ENCODE measurements around the gene DOCK1.
"Not testable (repeated sequence)": the region's sequence is repeated elsewhere in the genome, so short reads cannot be mapped to it uniquely, and the experiment has no call there.

The DOCK1 gene

DNA sequence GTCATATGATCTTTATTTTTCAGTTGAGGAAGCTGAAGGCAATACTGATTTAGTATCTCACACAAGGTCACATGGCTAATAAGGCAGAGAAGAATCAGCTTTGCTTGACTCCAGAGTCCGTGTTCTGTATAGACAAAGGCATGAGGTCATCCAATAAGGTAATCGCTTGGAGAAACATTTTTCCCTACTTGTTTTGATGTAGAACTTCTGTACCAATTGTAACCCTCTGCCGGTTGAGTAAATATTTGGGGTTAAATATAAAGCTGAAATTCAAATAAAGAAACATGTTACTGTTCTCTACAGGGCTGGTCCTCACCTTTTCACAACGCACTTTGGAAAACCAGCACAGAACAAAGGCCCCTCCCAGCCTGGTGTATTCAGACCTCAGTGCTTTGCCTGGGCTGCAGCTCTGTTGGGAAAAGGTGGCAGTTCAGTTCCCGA, 374.1 kb downstream of the DOCK1 start:
- no peak for DNase-seq (ENCODE audit: low spot score)

DNA sequence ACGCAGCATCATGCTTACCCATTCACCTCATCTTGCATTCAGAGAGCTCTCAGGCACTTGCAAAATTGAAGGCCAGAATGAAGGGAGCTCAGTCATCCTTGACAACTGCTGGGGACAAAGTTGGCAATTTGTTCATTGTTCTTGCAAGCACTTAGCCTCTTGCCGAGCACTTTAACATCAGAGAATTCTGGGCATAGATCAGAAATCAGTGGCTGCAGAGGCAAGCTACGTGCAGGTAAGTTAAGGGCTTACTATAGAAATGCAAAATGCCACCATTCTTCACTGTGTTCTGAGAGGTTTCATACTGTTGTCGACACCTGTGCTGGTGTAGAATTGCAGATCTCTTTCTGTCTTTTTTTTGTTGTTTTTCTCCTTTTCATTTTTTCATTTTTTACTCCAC, 375.2 kb downstream of the DOCK1 start:
- no peak for DNase-seq (ENCODE audit: low spot score)

DNA sequence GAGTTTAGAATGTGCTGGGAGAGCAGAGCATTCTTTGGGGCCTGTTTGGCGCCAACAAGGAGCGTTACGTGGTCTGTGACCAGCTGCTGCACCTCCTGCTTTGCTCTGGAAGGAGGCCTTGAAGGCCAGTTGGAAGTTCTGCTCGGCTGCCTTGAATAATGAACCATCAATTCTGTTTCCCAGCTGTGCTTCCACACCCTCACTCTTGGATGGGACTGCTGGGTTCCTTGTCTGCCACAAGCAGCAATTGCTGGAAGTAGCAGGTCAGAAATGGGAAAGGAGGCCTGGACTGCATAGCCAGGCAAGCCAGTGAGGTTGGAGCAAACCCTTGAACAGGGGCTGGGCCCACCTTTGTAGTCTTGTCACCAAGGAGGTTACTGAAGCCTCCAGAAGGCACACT, 377.8 kb downstream of the DOCK1 start:
- DNase-seq (ENCODE audit: low spot score): no peak

DNA sequence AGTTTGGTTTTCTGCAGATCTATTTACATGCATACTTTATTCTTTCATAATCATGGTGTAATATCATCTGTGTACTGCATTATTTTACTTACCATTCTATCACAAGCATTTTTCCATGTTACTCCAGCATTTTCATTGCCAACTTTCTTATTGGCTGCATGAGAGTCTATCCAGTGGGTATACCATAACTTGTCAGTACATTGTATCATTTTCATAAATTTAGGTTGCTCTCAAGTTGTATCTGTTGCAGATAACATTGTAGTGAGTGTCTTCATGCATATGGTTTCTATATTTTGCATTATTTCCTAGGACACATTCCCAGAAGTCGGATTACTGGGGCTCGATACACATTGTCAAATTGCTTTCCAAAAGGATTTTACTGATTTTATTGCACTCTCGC, 378.3 kb downstream of the DOCK1 start:
- DNase-seq (ENCODE audit: low spot score): no peak

DNA sequence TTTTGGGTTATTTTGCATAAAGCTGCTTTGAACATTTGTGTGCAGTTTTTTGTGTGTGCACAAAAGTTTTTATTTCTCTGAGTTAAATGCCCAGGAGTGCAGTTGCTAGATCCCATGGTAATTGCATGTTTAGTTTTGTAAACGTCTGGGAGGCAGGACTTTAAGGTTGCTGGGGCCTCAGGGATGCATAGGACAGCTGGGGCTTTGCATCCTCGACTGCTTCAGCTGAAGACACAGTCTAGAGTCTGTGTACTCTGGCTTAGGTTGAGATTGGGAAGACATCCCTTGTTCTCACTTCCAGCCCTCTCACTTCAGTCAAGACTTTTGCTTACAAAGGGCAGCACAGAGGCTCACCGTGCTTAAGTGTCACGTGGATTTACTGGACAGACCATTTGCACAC, 385.6 kb downstream of the DOCK1 start:
- no peak for DNase-seq (ENCODE audit: low spot score)

DNA sequence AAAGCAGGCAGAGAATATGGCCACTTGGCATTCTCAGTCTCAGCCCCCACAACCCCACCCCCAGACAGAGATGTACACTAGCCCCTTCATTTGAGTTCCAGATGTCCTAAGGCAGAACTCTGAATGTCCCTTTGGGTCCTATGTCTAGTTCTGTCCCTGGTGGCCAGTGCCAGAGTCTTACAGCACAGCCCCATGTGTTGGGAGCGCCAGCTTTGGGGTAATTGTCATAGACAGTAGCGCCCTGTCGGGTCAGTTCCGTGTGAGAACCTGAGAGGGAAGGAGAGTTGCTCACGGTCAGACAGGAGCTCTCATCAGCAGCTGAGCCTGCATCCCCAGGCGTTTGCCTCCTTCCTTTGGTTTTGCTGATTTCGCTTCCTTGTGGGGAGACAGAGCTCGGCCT, 386.1 kb downstream of the DOCK1 start:
- no peak for DNase-seq (ENCODE audit: low spot score)

DNA sequence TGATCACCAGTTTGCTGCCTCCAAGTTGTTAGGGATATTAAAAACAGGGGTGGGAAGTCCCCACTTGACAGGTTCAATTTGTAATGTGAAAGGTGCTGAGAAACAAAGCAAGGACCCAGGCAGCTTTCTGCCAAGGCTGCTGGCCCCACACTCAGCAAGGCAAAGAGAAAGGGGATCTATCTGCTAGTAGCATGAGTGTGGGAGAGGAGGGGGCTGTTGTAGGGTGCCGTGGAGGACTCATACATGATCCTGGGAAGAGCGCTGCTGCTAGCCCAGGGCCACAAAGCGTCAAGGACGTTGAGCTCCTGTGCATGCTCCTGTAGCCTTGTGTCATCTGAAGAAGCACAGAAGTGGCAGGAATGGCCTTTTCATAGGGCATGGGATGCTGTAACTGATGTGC, 387.7 kb downstream of the DOCK1 start:
- no peak for DNase-seq (ENCODE audit: low spot score)

DNA sequence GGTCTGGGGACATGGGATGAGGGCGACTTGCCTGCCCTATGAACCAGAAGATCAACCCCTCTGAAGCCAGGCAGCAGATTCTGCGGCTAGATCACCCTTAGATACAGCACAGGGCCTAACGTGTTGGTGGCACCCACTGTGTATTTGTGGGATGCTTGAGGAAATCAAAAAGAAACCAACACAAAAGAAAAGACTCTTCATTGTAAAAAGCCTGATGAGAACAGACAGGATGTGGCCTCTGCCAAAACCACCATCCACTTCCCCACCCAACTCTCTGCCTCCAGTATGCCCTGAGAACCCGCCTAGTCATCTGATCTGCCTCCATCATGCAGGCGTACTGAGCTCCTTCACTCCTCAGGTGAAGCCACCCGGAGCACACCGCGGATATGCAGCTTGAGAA, 388.4 kb downstream of the DOCK1 start:
- DNase-seq (ENCODE audit: low spot score): no peak

DNA sequence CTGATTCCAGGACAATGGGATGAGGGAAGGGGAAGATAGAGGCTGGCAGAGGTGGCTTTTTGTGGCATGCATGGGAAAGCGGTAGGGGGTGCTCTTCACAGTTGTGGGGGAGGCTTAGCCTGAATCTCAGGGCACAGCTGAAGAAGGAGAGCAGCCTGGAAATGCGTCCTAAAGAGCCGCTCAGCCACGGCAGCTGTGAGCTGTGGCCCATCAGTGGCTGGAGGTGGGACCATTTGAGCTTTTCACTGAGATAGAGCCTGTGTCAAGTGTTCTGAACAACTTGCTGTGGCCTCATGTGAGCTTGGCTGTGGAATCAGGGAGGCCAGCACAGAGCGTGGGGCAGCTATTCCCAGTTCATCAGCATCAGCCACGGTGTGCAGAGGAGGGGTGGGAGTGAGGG, 391.5 kb downstream of the DOCK1 start:
- DNase-seq (ENCODE audit: low spot score): no peak

DNA sequence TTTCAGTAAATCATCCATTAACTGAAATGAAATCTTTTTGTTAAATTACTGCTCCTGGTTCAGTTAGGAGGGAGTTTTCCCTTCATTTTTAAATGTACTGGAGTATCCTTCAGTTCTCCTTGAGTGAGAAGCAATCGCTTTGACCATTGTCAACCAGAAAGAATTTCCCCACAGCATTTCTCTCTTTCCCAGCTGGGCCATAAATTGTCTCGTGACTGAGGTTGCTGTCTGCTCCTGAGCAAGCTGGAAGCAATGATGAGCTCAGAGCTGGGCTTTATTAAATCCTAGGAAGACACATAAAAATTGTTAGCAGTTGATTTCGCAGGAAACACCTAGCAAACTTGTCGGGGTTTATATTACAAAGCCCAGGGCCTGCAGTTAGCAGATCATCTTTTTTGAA, 393.2 kb downstream of the DOCK1 start:
- no peak for DNase-seq (ENCODE audit: low spot score)

DNA sequence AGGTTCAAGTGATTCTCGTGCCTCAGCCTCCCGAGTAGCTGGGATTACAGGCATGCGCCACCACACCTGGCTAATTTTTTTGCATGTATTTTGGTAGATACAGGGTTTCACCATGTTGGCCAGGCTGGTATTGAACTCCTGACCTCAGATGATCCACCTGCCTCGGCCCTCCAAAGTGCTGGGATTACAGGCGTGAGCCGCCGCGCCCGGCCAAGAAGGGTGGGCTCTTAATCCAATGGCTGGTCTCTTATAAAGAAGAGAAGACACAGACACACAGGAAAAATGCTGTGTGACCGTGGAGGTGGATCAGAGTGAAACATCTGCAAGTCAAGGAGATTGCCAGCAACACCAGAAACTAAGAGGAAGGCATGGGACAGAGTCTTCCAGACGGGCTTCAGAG, 394.0 kb downstream of the DOCK1 start:
- DNase-seq (ENCODE audit: low spot score): not testable (repeated sequence)

DNA sequence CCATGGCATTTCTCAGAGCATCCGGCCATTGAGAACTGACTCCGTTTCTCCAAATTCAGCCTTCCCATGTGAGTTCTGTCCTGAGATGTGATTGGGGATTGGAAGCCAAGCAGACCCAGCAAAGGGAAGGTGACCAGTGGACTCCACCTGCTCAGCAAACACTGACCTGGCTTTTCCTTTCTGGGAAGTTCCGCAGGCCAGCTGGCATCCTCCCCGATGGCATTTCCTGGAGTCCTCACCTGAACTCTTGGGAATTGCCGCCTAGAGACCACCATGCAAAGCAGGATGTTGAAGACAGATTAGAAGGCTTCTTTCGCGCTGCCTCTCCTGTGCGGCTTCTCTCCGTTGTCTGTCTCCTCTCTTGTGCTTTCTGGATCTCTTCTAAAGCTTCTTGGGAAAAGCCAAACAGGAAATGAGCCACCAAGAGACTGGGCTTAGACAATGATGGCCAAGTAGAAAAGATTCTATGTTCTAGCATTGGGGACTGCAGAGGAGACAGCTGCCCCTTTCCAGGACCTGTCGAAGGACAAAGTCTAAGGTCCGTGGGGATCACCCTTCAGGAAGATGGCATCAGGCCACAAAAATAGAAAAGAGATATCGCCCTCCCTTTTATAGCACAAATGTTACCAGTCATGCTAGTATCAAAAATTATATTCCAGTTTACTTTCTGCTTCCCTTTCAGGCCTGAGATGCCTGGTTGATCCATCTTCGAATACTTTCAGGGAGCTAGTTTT, 394.9 kb downstream of the DOCK1 start:
- DNase-seq (ENCODE audit: low spot score): peak; percentile 8

DNA sequence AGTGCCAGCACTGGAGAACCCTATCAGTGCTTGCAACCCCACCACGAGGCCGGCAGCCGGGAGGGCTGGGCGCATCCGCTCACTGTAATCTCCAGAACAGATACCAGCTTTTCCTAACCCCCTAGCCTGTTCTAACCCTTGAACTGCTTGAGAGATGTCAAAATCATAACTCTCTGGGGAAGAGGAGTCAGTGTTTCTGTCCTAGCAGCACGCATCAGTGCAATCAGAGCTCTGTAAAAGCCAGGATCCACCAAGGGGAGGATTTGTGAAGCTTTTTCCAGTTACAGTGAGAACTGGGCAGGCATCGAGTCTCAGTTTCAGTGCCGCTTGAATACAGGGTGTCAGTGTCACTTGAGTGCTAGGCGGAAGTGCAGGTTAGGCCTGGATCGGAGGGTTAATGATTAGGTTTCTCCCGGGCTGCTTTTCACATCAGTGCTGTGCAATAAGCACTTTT, 395.7 kb downstream of the DOCK1 start:
- no peak for DNase-seq (ENCODE audit: low spot score)

DNA sequence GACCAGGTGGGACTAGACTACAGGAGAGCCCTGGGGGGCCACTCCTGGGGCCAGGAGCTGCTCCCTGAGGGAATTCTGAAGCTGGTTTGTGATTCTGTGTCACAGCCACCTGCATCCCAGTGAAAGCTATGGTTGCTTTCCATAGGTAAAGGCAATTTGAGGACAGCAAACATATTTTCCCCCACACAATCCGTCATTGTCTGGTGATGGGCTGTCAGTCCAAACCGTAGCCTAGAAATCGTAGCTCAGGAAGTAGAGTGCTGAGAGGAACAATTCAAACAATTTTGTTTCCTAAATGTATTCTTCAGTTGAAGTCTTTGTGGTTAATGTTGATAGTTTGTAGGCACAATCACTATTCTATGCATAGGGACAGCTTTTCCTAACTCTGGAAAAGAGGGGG, 397.1 kb downstream of the DOCK1 start:
- DNase-seq (ENCODE audit: low spot score): no peak

DNA sequence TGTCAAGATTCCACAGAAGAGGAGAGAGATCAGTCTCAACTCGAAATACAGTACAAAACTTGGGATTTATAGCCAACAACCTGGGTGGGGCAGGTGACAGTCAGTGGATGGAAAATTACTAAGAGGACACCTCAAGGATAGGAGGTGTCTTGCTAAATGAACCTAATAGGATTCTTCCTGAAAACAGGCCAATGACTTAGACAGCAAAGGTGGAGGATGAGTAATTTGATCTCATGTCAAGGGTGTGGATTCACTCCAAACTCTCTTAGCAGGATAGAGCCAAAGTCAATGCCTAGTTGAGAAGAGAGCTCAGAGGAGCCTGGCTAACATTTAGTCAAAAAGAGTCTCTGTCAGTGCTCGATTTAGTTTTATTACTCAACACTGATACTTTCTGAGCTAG, 397.9 kb downstream of the DOCK1 start:
- no peak for DNase-seq (ENCODE audit: low spot score)

DNA sequence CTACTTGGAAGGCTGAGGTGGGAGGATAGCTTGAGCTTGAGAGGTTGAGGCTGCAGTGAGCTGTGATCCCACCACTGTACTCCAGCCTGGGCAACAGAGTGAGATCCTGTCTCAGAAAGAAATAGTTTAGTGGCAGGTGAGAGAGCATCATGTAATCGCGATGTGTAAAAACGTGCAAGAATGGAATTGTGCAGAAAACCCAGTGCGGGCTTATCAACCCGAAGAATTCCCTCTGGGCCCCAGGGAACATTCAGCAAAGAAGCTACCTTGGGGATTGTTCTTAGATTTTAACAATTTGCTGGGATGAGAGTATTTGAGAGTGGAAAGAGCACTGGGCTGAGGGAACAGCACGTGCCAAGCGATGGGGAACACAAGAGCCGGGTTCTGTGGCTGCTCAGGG, 398.5 kb downstream of the DOCK1 start:
- DNase-seq (ENCODE audit: low spot score): no peak

DNA sequence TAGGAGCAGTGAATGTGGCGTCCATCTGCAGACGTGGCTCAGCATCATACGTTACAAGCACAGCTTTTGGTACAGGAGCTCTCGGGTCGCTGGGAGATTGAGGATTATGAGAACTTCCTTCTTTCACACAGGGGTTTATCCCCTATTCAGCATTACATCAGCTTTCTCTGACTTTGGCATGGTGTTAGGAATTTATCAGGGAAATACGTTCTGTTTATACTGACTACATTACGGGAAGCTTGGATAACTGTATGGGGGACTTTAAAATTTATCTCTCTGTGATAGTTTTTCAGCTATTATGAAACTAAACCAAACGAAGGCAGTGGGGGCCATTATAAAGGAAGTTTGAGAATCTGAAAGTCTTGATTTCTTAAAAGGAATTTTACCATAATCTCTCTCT, 401.3 kb downstream of the DOCK1 start:
- no peak for DNase-seq (ENCODE audit: low spot score)

DNA sequence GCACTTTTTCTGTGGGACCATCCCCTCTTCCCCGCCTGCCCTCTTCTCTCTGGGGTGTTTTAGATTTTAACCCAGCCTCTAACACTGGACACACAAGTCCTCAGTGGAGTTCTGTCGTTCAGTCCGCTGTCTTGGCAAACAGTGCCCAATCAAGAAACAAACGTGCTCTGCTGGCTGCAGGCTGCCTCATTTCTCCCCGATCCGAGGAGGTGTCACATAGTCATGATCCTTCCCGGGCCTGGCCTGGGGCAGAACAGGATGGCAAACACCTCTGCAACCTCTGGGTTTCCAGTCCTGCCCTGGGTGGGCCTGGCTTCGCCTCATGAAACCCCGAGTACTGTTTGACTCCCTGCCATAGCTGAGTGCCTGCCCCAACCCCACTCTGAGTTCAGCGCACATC, 402.1 kb downstream of the DOCK1 start:
- no peak for DNase-seq (ENCODE audit: low spot score)

DNA sequence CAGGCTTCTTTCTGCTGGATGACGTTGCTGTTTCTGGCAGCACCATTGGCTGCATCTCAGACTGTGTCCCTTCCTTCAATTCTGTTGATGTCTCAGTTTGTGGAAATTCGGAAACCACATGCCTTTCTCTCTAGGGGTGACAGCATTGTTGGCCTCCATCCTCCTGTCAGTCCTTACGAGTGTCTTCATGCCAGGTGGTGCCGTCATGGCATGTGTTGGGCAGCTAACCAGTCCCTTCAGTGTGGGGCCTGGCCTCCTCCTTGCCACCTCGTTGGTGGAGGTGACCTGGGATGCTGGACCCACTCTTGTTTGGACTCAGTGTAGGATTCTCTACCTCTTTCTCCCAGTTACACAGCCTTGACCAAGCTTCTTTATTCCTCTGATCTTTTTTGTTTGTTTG, 402.8 kb downstream of the DOCK1 start:
- no peak for DNase-seq (ENCODE audit: low spot score)

DNA sequence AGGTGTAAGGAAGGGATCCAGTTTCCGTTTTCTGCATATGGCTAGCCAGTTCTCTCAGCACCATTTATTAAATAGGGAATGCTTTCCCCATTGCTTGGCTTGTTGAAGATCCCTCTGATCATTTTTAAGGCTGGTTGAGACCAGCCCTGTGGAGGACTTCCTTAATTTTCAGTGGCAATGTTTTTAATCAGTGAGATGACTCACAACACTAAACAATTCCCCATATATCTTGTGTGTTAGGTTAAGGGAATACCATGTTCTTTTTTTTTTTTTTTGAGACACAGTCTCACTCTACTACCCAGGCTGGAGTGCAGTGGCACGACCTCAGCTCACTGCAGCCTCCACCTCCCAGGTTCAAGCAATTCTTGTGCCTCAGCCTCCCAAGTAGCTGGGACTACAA, 404.4 kb downstream of the DOCK1 start:
- not testable (repeated sequence) for DNase-seq (ENCODE audit: low spot score)

DNA sequence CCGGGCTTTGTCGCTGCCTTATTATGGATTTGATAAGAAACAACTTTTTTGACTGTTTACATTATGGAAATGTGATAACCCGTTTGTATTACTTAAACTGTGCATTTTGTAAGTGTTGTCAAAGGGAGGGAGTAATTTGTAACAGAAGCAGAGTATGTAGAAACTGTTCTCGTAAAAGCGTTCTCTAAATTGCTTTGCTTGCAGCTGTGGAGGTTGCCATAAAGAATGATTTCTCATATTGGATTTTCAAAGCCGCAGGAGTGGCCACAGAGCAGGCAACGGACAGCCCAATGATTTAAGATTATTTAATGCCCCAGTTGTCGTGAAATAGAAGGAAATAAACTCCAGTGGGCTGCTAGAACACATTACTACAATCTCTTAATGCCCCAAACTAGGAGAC, 405.2 kb downstream of the DOCK1 start:
- no peak for DNase-seq (ENCODE audit: low spot score)

DNA sequence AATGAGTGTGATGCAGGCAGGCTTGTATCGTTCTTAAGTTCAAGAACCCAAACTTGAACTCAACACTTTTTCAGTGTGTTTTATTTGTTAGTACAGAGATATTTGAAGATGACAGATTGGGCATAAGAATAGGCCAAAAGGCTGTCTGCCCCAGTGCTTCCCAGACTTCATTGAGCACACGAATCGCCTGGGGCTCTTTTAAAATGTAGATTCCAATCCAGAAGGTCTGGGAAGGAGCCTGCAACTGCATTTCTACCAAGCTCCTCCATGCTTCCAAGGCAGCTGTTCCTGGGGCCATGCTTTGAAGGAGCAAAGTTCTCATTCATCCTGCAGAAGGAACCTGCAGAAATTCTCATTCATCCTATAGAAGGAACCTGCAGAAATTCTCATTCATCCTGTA, 405.7 kb downstream of the DOCK1 start:
- no peak for DNase-seq (ENCODE audit: low spot score)

DNA sequence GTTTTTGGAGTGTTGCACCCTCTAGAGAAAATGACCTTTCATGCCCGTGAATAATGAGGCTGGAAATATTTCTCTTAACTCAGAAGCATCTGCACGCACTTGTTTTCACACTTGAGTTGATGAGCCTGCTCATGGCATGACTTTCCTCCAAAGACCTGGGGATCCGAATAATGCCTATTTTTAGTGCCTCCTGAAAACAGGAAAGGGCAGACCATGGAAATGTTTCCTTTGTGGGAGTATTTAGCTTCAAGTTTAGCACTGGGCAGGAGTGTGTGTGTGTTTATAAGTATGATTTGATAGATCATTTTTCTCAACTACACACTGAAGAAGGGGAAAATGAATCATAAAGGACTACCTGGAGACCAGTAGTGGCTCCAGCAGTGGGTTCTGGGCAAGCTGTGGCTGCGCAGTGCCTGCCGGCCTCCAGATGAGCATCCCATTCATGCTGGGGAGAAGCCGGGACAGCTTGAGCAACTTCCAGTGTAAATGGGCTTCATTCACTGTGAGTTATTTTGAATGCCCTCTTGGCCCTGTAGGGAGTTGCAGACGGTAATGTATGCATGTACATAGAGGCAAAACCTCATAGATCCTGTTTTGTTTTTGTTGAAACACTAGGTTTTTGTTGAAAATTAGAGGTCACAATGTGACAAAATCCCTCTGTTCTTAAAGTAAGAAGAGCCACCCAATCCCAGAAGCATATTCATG, 408.9 kb downstream of the DOCK1 start:
- peak; percentile 10 for DNase-seq (ENCODE audit: low spot score)

DNA sequence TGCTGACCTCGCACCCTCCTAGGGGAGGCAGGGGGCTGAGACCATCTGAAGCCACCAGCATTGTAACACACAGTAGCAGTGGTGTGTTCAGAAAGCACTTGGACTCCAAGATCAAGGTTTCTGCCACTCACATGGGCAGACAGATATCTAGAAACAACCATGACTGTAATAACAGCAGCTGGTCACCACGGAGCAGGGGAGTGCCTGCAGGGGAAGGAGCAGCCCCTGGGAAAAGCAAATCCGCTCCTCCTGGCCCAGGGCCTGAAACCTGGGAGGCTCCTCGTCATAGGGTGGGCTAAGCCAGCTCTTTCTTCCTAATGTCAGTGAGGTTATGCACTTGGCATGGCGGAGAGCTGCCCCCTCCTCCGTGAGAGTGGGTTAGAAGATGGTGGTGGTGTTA, 409.6 kb downstream of the DOCK1 start:
- no peak for DNase-seq (ENCODE audit: low spot score)

All from kidney capillary endothelial cell (primary cell).